Testis (tissue), 3 donors: ENCODE measurements around the gene BLM. TPM values are rescaled to one million over a fixed set of nuclear protein-coding genes. Genes with fewer than 3 reads are reported as not detected.

Experiments used
- DNase-seq: peaks from one replicate; pipeline ENCODE4 v3.0.0-alpha.2; 2019
- H3K27ac ChIP-seq, 2 donors: fragments of 200-600 bp; sonication (generic); one replicate each; pipeline ENCODE4 v1.5.1; 2019
- H3K27me3 ChIP-seq: fragments of 200-600 bp; sonication (generic); one replicate; pipeline ENCODE4 v1.5.1; 2019
- H3K36me3 ChIP-seq: fragments of 200-600 bp; sonication (generic); one replicate; pipeline ENCODE4 v1.5.1; 2017; ENCODE audit warnings: low read depth; ENCODE audit errors: missing control alignments
- H3K4me1 ChIP-seq: fragments of 200-600 bp; sonication (generic); one replicate; pipeline ENCODE4 v1.5.1; 2019
- H3K4me3 ChIP-seq, 2 donors: fragments of 200-600 bp; sonication (generic); one replicate each; pipeline ENCODE4 v1.5.1; 2017 to 2019
- H3K9me3 ChIP-seq: fragments of 200-600 bp; sonication (generic); one replicate; pipeline ENCODE4 v1.5.1; 2017
- CTCF ChIP-seq, 3 experiments: fragments of 450-650 bp in 2 of 3; fragments of 200-600 bp in 1 of 3; sonication (generic) in 1 of 3; IDR thresholded peaks; one replicate each; pipeline ENCODE4 v1.5.1; 2016 to 2019; ENCODE audit warnings: antibody characterized with exemption in 3 of 3, mild to moderate bottlenecking in 2 of 3, moderate library complexity in 1 of 3
- POLR2A ChIP-seq: fragments of 450-650 bp; IDR thresholded peaks from one replicate; pipeline ENCODE4 v1.6.1; 2017; ENCODE audit warnings: antibody characterized with exemption, mild to moderate bottlenecking, moderate library complexity
- WGBS, 2 donors: methylation state at CpG; one replicate each; pipeline ENCODE4 v1.1.5; 2018; 5-methylcytosine and 5-hydroxymethylcytosine counted together
- intact Hi-C: fragments of 100-400 bp; cut with DNase I; formaldehyde crosslinking; loops from one replicate; pipeline ENCODE4 v1.15.1; 2023; ENCODE audit warnings: low total_unique reads
- polyA plus RNA-seq: library from polyadenylated mRNA; stranded (reverse); fragments of 350-450 nt; fragmentation: Illumina TruSeq; extraction: RNeasy Lipid Tissue Mini Kit (QIAGEN cat#74804); gene quantifications from one replicate; pipeline ENCODE4 v1.2.3, GENCODE V29; 2014; ENCODE audit warnings: low read depth, low replicate concordance; ENCODE audit not compliant: insufficient read depth
- total RNA-seq, 2 donors: library from RNA; depleted of rRNA; stranded (reverse); fragments of >200 nt; gene quantifications; one replicate each; pipeline ENCODE4 v1.2.3, GENCODE V29; 2016

The BLM gene
- total and polyA plus RNA-seq, 3 donors from 2014 or later: 5.8 to 6.7 (median 5.9) TPM

GRCh38 chr15:90756916-90757315 is 39.8 kb downstream of the BLM start:
- no peak overlapping the region for H3K27ac ChIP-seq
- no peak overlapping the region for H3K4me3 ChIP-seq
- H3K9me3 ChIP-seq: no peaks in the 10 kb centered on the region
- H3K36me3 ChIP-seq: no peaks in the 10 kb centered on the region
- TF ChIP-seq POLR2A (no peak), CTCF (IDR thresholded peaks at IDR 0.05) (no peak)
- no peaks in the 10 kb centered on the region for H3K27me3 ChIP-seq
- intact Hi-C loops: no loop called here
- H3K4me1 ChIP-seq: peaks cover 4% of the 10 kb centered on the region
- DNase-seq: no peak
- 60 to 71% methylated on average over 2 of the region's 2 CpGs for WGBS, 2 donors

GRCh38 chr15:90757461-90757860 is 40.3 kb downstream of the BLM start:
- Histone ChIP-seq H3K36me3 (no peaks in the 10 kb centered on the region), H3K4me3 (no peak overlapping the region), H3K9me3 (no peaks in the 10 kb centered on the region), H3K27me3 (no peaks in the 10 kb centered on the region), H3K27ac (no peak overlapping the region), H3K4me1 (peaks cover 4% of the 10 kb centered on the region)
- intact Hi-C loops: no loop called here
- TF ChIP-seq CTCF (IDR thresholded peaks at IDR 0.05): no peak
- TF ChIP-seq POLR2A: no peak
- 80 to 88% methylated on average over 1 of the region's 1 CpG for WGBS, 2 donors
- DNase-seq: no peak

- peaks cover 4% of the 10 kb centered on the region for H3K4me1 ChIP-seq
- no peak for TF ChIP-seq CTCF (IDR thresholded peaks at IDR 0.05)
- TF ChIP-seq POLR2A: no peak
- H3K36me3 ChIP-seq: no peaks in the 10 kb centered on the region
- intact Hi-C loops: no loop called here
- H3K27me3 ChIP-seq: no peaks in the 10 kb centered on the region
- no peak overlapping the region for H3K4me3 ChIP-seq
- H3K9me3 ChIP-seq: no peaks in the 10 kb centered on the region
- DNase-seq: no peak
- WGBS, 2 donors: 84 to 87% methylated on average over 1 of the region's 1 CpG
- no peak overlapping the region for H3K27ac ChIP-seq
Observed at GRCh38 chr15:90760661-90761232, 43.6 kb downstream of the BLM start.

GRCh38 chr15:90761629-90762028 is 44.5 kb downstream of the BLM start:
- 91 to 94% methylated on average over 3 of the region's 3 CpGs for WGBS, 2 donors
- Histone ChIP-seq H3K9me3 (no peaks in the 10 kb centered on the region), H3K36me3 (no peaks in the 10 kb centered on the region), H3K27ac (no peak overlapping the region), H3K4me3 (no peak overlapping the region), H3K4me1 (peaks cover 4% of the 10 kb centered on the region), H3K27me3 (no peaks in the 10 kb centered on the region)
- TF ChIP-seq CTCF (IDR thresholded peaks at IDR 0.05) (no peak), POLR2A (no peak)
- intact Hi-C loops: no loop called here
- DNase-seq: no peak

- Histone ChIP-seq H3K4me1 (peaks cover 4% of the 10 kb centered on the region), H3K27ac (no peak overlapping the region), H3K36me3 (no peaks in the 10 kb centered on the region), H3K4me3 (no peak overlapping the region), H3K27me3 (no peaks in the 10 kb centered on the region), H3K9me3 (no peaks in the 10 kb centered on the region)
- DNase-seq: peak; percentile 31
- intact Hi-C loops: no loop called here
- TF ChIP-seq CTCF (IDR thresholded peaks at IDR 0.05) (no peak), POLR2A (no peak)
- 83 to 84% methylated on average over 6 of the region's 6 CpGs for WGBS, 2 donors
Observed at GRCh38 chr15:90762109-90762508, 45.0 kb downstream of the BLM start.
